ENCODE measurements around the gene ZACN. TPM values are rescaled to one million over a fixed set of nuclear protein-coding genes. Genes with fewer than 3 reads are reported as not detected.

ZACN gene
- total RNA-seq, 2 experiments from 2014 or later = 0.76 to 1.2 TPM

DNA sequence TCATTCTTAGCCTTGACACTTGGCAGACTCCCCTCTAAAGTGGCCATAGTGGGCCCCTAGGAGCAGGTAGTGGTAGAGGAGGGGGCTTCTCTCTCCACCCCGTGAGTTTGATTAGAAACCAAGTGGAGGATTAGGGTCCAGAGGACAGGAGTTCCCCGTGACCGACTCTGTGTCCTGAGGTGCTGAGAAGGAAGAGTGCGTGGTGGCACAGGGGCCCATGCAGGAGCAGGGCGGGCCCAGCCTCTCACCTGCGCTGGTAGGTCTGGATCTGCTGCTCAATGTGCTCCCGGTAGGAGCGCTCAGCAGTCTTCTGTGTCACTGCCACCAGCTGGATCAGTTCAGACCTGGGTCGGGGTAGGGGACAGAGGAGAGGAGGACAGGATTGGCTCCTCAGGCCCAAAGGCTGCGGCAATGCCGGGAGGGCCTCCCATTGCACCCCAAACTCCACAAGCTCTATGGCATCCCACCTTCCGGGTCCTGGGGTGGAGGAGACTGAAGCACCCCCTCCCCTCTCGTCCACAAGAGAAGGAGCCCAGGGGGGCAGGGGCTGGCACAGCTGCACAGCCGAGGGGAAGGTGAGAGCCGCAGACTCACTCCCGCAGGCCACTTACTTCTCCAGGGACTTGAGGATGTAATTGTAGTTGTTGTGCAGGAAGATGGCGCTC is 6.2 kb downstream of the ZACN start:
- intact Hi-C loops (cut with micrococcal nuclease; ENCODE audit: unreplicated experiment) = no loop called here
- no peak for TF ChIP-seq EZH2phosphoT487 (IDR thresholded peaks at IDR 0.05; ENCODE audit: borderline replicate concordance, low read depth, low read length)
- TF ChIP-seq, protein P1, sequence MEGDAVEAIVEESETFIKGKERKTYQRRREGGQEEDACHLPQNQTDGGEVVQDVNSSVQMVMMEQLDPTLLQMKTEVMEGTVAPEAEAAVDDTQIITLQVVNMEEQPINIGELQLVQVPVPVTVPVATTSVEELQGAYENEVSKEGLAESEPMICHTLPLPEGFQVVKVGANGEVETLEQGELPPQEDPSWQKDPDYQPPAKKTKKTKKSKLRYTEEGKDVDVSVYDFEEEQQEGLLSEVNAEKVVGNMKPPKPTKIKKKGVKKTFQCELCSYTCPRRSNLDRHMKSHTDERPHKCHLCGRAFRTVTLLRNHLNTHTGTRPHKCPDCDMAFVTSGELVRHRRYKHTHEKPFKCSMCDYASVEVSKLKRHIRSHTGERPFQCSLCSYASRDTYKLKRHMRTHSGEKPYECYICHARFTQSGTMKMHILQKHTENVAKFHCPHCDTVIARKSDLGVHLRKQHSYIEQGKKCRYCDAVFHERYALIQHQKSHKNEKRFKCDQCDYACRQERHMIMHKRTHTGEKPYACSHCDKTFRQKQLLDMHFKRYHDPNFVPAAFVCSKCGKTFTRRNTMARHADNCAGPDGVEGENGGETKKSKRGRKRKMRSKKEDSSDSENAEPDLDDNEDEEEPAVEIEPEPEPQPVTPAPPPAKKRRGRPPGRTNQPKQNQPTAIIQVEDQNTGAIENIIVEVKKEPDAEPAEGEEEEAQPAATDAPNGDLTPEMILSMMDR (conservative IDR thresholded peaks at IDR 0.05; ENCODE audit: low read length) = no peak
- no peak overlapping the region for H3K4me2 ChIP-seq (ENCODE audit: low read length)
- H3K79me2 ChIP-seq (ENCODE audit: insufficient read depth, low read depth, low read length) = no peaks in the 10 kb centered on the region
- H3K9me3 ChIP-seq (ENCODE audit: low read length) = no peaks in the 10 kb centered on the region
- no peaks in the 10 kb centered on the region for H3K4me1 ChIP-seq (ENCODE audit: insufficient read depth, low read length, poor library complexity, severe bottlenecking)
- H3K36me3 ChIP-seq (ENCODE audit: insufficient read depth, low read length) = peaks cover 67% of the 10 kb centered on the region
- H3K9me2 ChIP-seq (ENCODE audit: insufficient read depth, low read length) = no peaks in the 10 kb centered on the region
- no peak for DNase-seq (ENCODE audit: low spot score)
- no peaks in the 10 kb centered on the region for H4K20me1 ChIP-seq (ENCODE audit: insufficient read depth, low read length)
- ChIA-PET CTCF (ENCODE audit: unreplicated experiment) (no interaction called here), POLR2A (no interaction called here)
- H3K27ac ChIP-seq (ENCODE audit: low read depth, low read length, poor library complexity, severe bottlenecking) = no peak overlapping the region
- H3K4me3 ChIP-seq (ENCODE audit: low read depth, low read length, poor library complexity, severe bottlenecking) = no peak overlapping the region
- H2AFZ ChIP-seq (ENCODE audit: low read length) = no peak overlapping the region
- no TSS peak for BruUV-seq (replicated peaks)

GRCh38 chr17:76085731-76086366 is 6.9 kb downstream of the ZACN start:
- H3K9me2 ChIP-seq (ENCODE audit: insufficient read depth, low read length) = no peaks in the 10 kb centered on the region
- no peak overlapping the region for H3K4me3 ChIP-seq (ENCODE audit: low read depth, low read length, poor library complexity, severe bottlenecking)
- H3K79me2 ChIP-seq (ENCODE audit: insufficient read depth, low read depth, low read length) = no peaks in the 10 kb centered on the region
- H4K20me1 ChIP-seq (ENCODE audit: insufficient read depth, low read length) = no peaks in the 10 kb centered on the region
- H3K27ac ChIP-seq (ENCODE audit: low read depth, low read length, poor library complexity, severe bottlenecking) = no peak overlapping the region
- intact Hi-C loops (cut with micrococcal nuclease; ENCODE audit: unreplicated experiment) = no loop called here
- BruUV-seq (replicated peaks) = no TSS peak
- no peak for DNase-seq (ENCODE audit: low spot score)
- ChIA-PET CTCF (ENCODE audit: unreplicated experiment) (interaction anchor here (0.6 kb wide), 1 partner anchor 57 kb away, joined by 4 read pairs; no protein-coding TSS in a partner anchor), POLR2A (no interaction called here)
- H3K4me1 ChIP-seq (ENCODE audit: insufficient read depth, low read length, poor library complexity, severe bottlenecking) = no peaks in the 10 kb centered on the region
- TF ChIP-seq, protein P1 (conservative IDR thresholded peaks at IDR 0.05; ENCODE audit: low read length) = no peak
- TF ChIP-seq EZH2phosphoT487 (IDR thresholded peaks at IDR 0.05; ENCODE audit: borderline replicate concordance, low read depth, low read length) = no peak
- H2AFZ ChIP-seq (ENCODE audit: low read length) = no peak overlapping the region
- H3K9me3 ChIP-seq (ENCODE audit: low read length) = no peaks in the 10 kb centered on the region
- no peak overlapping the region for H3K4me2 ChIP-seq (ENCODE audit: low read length)
- peaks cover 67% of the 10 kb centered on the region for H3K36me3 ChIP-seq (ENCODE audit: insufficient read depth, low read length)

- Histone ChIP-seq H3K36me3 (ENCODE audit: insufficient read depth, low read length) (peaks cover 67% of the 10 kb centered on the region), H3K9me2 (ENCODE audit: insufficient read depth, low read length) (no peaks in the 10 kb centered on the region), H2AFZ (ENCODE audit: low read length) (no peak overlapping the region), H3K27ac (ENCODE audit: low read depth, low read length, poor library complexity, severe bottlenecking) (no peak overlapping the region), H3K4me3 (ENCODE audit: low read depth, low read length, poor library complexity, severe bottlenecking) (no peak overlapping the region), H4K20me1 (ENCODE audit: insufficient read depth, low read length) (no peaks in the 10 kb centered on the region), H3K79me2 (ENCODE audit: insufficient read depth, low read depth, low read length) (no peaks in the 10 kb centered on the region), H3K4me1 (ENCODE audit: insufficient read depth, low read length, poor library complexity, severe bottlenecking) (no peaks in the 10 kb centered on the region), H3K9me3 (ENCODE audit: low read length) (no peaks in the 10 kb centered on the region), H3K4me2 (ENCODE audit: low read length) (no peak overlapping the region)
- no peak for TF ChIP-seq EZH2phosphoT487 (IDR thresholded peaks at IDR 0.05; ENCODE audit: borderline replicate concordance, low read depth, low read length)
- TF ChIP-seq, protein P1 (conservative IDR thresholded peaks at IDR 0.05; ENCODE audit: low read length) = no peak
- intact Hi-C loops (cut with micrococcal nuclease; ENCODE audit: unreplicated experiment) = no loop called here
- DNase-seq (ENCODE audit: low spot score) = no peak
- BruUV-seq (replicated peaks) = no TSS peak
- ChIA-PET CTCF (ENCODE audit: unreplicated experiment) (interaction anchor here (0.6 kb wide), 1 partner anchor 57 kb away, joined by 4 read pairs; no protein-coding TSS in a partner anchor), POLR2A (no interaction called here)
Measured at GRCh38 chr17:76086384-76086783, 7.4 kb downstream of the ZACN start.

All from OCI-LY7 (cell line).